K562 (cell line): ENCODE measurements around the gene ACER1. TPM values are rescaled to one million over a fixed set of nuclear protein-coding genes. Genes with fewer than 3 reads are reported as not detected.
A peak's percentile ranks its signal among the peaks of the same experiment; 100 is the strongest.

Source experiments
- CBX5 ChIP-seq: IDR thresholded peaks from 2 replicates; pipeline ENCODE4 v1.6.1; 2014; ENCODE audit warnings: low read depth, borderline replicate concordance
- DDX20 ChIP-seq: fragments of 450-650 bp; IDR thresholded peaks from 2 replicates; pipeline ENCODE4 v1.6.1; 2016; ENCODE audit warnings: missing genetic modification characterization, low read depth, mild to moderate bottlenecking, missing compliant biosample characterization, moderate library complexity
- DNMT1 ChIP-seq: fragments of 450-650 bp; IDR thresholded peaks from 2 replicates; pipeline ENCODE4 v1.6.1; 2016; ENCODE audit warnings: antibody characterized with exemption, mild to moderate bottlenecking
- ELF2 ChIP-seq: fragments of 250-450 bp; sonication (Bioruptor Pico); IDR thresholded peaks from 2 replicates; pipeline ENCODE4 v1.5.0; 2021; ENCODE audit warnings: mild to moderate bottlenecking
- FOXA3 ChIP-seq, 2 experiments: fragments of 450-650 bp in 1 of 2; sonication (generic) in 1 of 2; formaldehyde crosslinking; IDR thresholded peaks in 1 of 2; conservative IDR thresholded peaks in 1 of 2; 2 replicates each; pipeline versions ENCODE4 v1.4.0 to v1.8.0; 2020 to 2022; ENCODE audit warnings: mild to moderate bottlenecking in 2 of 2, missing genetic modification reagents in 1 of 2
- GTF2E2 ChIP-seq: fragments of 200-800 bp; sonication (Bioruptor generic); IDR thresholded peaks from 2 replicates; pipeline ENCODE4 v1.6.1; 2016; ENCODE audit warnings: missing genetic modification characterization, missing compliant biosample characterization
- HCFC1 ChIP-seq: IDR thresholded peaks from 2 replicates; pipeline ENCODE4 v1.6.1; 2012; ENCODE audit warnings: low read depth, low read length, improper control_type of control experiment
- HDAC8 ChIP-seq: fragments of 450-650 bp; IDR thresholded peaks from 2 replicates; pipeline ENCODE4 v1.6.1; 2016; ENCODE audit warnings: mild to moderate bottlenecking, missing genetic modification characterization, moderate library complexity, missing compliant biosample characterization
- JUN ChIP-seq, 2 experiments: sonication (generic) in 1 of 2; formaldehyde crosslinking in 1 of 2; IDR thresholded peaks; 2 replicates each; pipeline versions ENCODE4 v1.6.1 to v1.8.0; 2012 to 2022; ENCODE audit warnings: borderline replicate concordance in 2 of 2, mild to moderate bottlenecking in 2 of 2, improper control_type of control experiment in 1 of 2, low read depth in 1 of 2, low read length in 1 of 2, missing genetic modification reagents in 1 of 2
- KAT8 ChIP-seq: fragments of 450-650 bp; IDR thresholded peaks from 2 replicates; pipeline ENCODE4 v1.6.1; 2016; ENCODE audit warnings: low read depth, mild to moderate bottlenecking
- KLF1 ChIP-seq: fragments of 450-650 bp; IDR thresholded peaks from 2 replicates; pipeline ENCODE4 v1.6.1; 2016; ENCODE audit warnings: missing genetic modification characterization, missing compliant biosample characterization
- MECOM ChIP-seq: fragments of 250-450 bp; sonication (Bioruptor Pico); IDR thresholded peaks from 2 replicates; pipeline ENCODE4 v1.8.0; 2022; ENCODE audit warnings: inconsistent platforms
- NCOA6 ChIP-seq: fragments of 450-650 bp; IDR thresholded peaks from 2 replicates; pipeline ENCODE4 v1.6.1; 2017; ENCODE audit warnings: mild to moderate bottlenecking
- NFRKB ChIP-seq: fragments of 450-650 bp; IDR thresholded peaks from 2 replicates; pipeline ENCODE4 v1.6.1; 2016; ENCODE audit warnings: low read depth
- NR2C1 ChIP-seq, 2 experiments: fragments of 450-650 bp; IDR thresholded peaks; 2 replicates each; pipeline ENCODE4 v1.6.1; 2017; ENCODE audit warnings: mild to moderate bottlenecking in 2 of 2, antibody characterized with exemption in 1 of 2, inconsistent platforms in 1 of 2, missing compliant biosample characterization in 1 of 2, missing genetic modification characterization in 1 of 2
- POLR2AphosphoS5 ChIP-seq: IDR thresholded peaks from 2 replicates; pipeline ENCODE4 v1.6.1; 2011; ENCODE audit warnings: mild to moderate bottlenecking, low read depth, low read length, moderate library complexity; ENCODE audit not compliant: control insufficient read depth, insufficient read depth
- RBM39 ChIP-seq: fragments of 200-400 bp; formaldehyde crosslinking; optimal IDR thresholded peaks from 2 replicates; pipeline ENCODE3; 2018; ENCODE audit warnings: low read depth, low read length
- SNIP1 ChIP-seq: fragments of 450-650 bp; IDR thresholded peaks from 2 replicates; pipeline ENCODE4 v1.7.1; 2017; ENCODE audit warnings: low read depth, mild to moderate bottlenecking
- TAF9B ChIP-seq: fragments of 450-650 bp; IDR thresholded peaks from 2 replicates; pipeline ENCODE4 v1.6.1; 2018; ENCODE audit warnings: mild to moderate bottlenecking; ENCODE audit not compliant: partially characterized antibody
- XRCC3 ChIP-seq: fragments of 450-650 bp; IDR thresholded peaks from 2 replicates; pipeline ENCODE4 v1.6.1; 2017; ENCODE audit warnings: mild to moderate bottlenecking, moderate library complexity
- XRCC5 ChIP-seq: fragments of 200-400 bp; formaldehyde crosslinking; IDR thresholded peaks from 2 replicates; pipeline ENCODE4 v1.6.1; 2017; ENCODE audit warnings: low read depth, mild to moderate bottlenecking, low read length
- ZBTB17 ChIP-seq: fragments of 450-650 bp; formaldehyde crosslinking; IDR thresholded peaks from 2 replicates; pipeline ENCODE4 v1.4.0; 2020; ENCODE audit warnings: mild to moderate bottlenecking
- ZNF24 ChIP-seq: fragments of 450-650 bp; IDR thresholded peaks from 2 replicates; pipeline ENCODE4 v1.6.1; 2016
- ZNF436 ChIP-seq: fragments of 250-450, 450-650 bp; sonication (Bioruptor Pico); formaldehyde crosslinking; IDR thresholded peaks from 2 replicates; pipeline ENCODE4 v1.7.0; 2020; ENCODE audit warnings: mild to moderate bottlenecking
- ZNF57 ChIP-seq: fragments of 450-650 bp; formaldehyde crosslinking; IDR thresholded peaks from 2 replicates; pipeline ENCODE4 v1.4.0; 2020; ENCODE audit warnings: mild to moderate bottlenecking, moderate library complexity
- ZNF583 ChIP-seq: fragments of 250-450 bp; sonication (Bioruptor Pico); IDR thresholded peaks from 2 replicates; pipeline ENCODE4 v1.4.0; 2020
- ZNF584 ChIP-seq: fragments of 200-800 bp; sonication (Bioruptor generic); IDR thresholded peaks from 2 replicates; pipeline ENCODE4 v1.6.1; 2016; ENCODE audit warnings: low read depth, mild to moderate bottlenecking, missing genetic modification characterization, missing compliant biosample characterization
- ZNF75A ChIP-seq: fragments of 450-650 bp; formaldehyde crosslinking; IDR thresholded peaks from 2 replicates; pipeline ENCODE4 v1.4.0; 2020; ENCODE audit warnings: mild to moderate bottlenecking
- polyA plus RNA-seq, 8 experiments: library from polyadenylated mRNA; depleted of rRNA in 4 of 8; stranded (reverse) in 5 of 8; unstranded in 3 of 8; fragments of >200 nt; fragmentation: Nextera tagmentation in 2 of 8; fragmentation: Illumina TruSeq in 1 of 8; extraction: Ambion mirVana in 2 of 8; extraction: Trizol in 1 of 8; gene quantifications; 2 replicates each; pipeline versions ENCODE4 v1.2.1 to v1.2.3, GENCODE V29; 2011 to 2014; ENCODE audit warnings: inconsistent platforms in 1 of 8, missing spikeins in 1 of 8
- total RNA-seq, 7 experiments: library from RNA; depleted of rRNA in 6 of 7; stranded (reverse); fragments of >200 nt in 6 of 7; fragmentation: Illumina TruSeq in 2 of 7; extraction: Trizol in 2 of 7; gene quantifications; 2 replicates each; pipeline versions ENCODE4 v1.2.1 to v1.2.3, GENCODE V29; 2011 to 2021; ENCODE audit warnings: low replicate concordance in 1 of 7
- TF ChIP-seq, protein P1 (sequence below): sonication (generic); formaldehyde crosslinking; IDR thresholded peaks from 2 replicates; pipeline ENCODE4 v1.8.0; 2022; ENCODE audit warnings: mild to moderate bottlenecking, missing genetic modification reagents
- TF ChIP-seq, protein P2 (sequence below): fragments of 450-650 bp; IDR thresholded peaks from 2 replicates; pipeline ENCODE4 v1.7.1; 2018; ENCODE audit warnings: mild to moderate bottlenecking, low read depth; ENCODE audit not compliant: partially characterized antibody

Gene ACER1
- total and polyA plus RNA-seq, 9 of the 15 experiments (the other 6 are each of a cell fraction or from before 2014, with no cell fraction given), result not detected

DNA sequence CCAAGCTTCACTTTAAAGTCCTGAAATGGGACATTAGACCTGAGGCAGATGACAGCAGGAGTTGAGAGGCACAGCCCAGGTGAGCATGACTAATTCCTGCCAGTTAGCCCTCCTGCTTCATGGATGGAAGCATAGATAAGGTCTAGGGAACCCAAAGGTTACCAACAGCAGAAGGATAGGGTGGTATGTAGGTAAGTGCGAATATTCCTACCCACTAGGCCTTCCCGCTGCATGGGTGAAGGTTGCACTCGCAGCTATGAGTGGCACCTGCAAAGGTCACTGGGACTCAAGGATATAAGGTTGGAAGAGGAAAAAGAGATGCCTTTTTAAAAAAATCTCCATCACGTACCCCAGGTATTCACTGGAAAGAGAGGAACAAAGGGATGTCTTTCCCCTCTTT, 41.4 kb downstream of the ACER1 start (continued):
- TF ChIP-seq, protein P1, sequence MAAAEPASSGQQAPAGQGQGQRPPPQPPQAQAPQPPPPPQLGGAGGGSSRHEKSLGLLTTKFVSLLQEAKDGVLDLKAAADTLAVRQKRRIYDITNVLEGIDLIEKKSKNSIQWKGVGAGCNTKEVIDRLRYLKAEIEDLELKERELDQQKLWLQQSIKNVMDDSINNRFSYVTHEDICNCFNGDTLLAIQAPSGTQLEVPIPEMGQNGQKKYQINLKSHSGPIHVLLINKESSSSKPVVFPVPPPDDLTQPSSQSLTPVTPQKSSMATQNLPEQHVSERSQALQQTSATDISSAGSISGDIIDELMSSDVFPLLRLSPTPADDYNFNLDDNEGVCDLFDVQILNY (CRISPR knock-in tag), result no peak
- TF ChIP-seq FOXA3 (CRISPR knock-in tag; conservative IDR thresholded peaks at IDR 0.05 in 1 of 2, IDR thresholded peaks at IDR 0.05 in 1 of 2) (no peak), TAF9B (no peak), RBM39 (peak; percentile 56), ELF2 (CRISPR knock-in tag) (no peak), XRCC3 (peak; percentile 89), DDX20 (tag) (no peak), ZBTB17 (no peak), NCOA6 (no peak), ZNF584 (CRISPR knock-in tag) (no peak), HDAC8 (tag) (no peak), HCFC1 (0 out of 2 replicates have a peak, but pooled peaks have one; percentile 13), ZNF583 (CRISPR knock-in tag) (no peak), ZNF24 (no peak), JUN (IDR thresholded peaks at IDR 0.05; ENCODE audit: borderline replicate concordance, low read depth, low read length) (peak; percentile 68), JUN (CRISPR knock-in tag; IDR thresholded peaks at IDR 0.05; ENCODE audit: borderline replicate concordance) (no peak), NR2C1 (IDR thresholded peaks at IDR 0.05) (peak; percentile 33; the same call in 1 of the 2 replicates), NR2C1 (tag; IDR thresholded peaks at IDR 0.05) (no peak), XRCC5 (peak; percentile 92), NFRKB (no peak), ZNF57 (CRISPR knock-in tag) (no peak), CBX5 (peak; percentile 100), MECOM (CRISPR knock-in tag) (no peak), DNMT1 (no peak), SNIP1 (no peak), GTF2E2 (tag) (no peak), ZNF75A (CRISPR knock-in tag) (no peak), KLF1 (tag) (no peak), POLR2AphosphoS5 (no peak), ZNF436 (CRISPR knock-in tag) (no peak), KAT8 (no peak)
- TF ChIP-seq, protein P2, sequence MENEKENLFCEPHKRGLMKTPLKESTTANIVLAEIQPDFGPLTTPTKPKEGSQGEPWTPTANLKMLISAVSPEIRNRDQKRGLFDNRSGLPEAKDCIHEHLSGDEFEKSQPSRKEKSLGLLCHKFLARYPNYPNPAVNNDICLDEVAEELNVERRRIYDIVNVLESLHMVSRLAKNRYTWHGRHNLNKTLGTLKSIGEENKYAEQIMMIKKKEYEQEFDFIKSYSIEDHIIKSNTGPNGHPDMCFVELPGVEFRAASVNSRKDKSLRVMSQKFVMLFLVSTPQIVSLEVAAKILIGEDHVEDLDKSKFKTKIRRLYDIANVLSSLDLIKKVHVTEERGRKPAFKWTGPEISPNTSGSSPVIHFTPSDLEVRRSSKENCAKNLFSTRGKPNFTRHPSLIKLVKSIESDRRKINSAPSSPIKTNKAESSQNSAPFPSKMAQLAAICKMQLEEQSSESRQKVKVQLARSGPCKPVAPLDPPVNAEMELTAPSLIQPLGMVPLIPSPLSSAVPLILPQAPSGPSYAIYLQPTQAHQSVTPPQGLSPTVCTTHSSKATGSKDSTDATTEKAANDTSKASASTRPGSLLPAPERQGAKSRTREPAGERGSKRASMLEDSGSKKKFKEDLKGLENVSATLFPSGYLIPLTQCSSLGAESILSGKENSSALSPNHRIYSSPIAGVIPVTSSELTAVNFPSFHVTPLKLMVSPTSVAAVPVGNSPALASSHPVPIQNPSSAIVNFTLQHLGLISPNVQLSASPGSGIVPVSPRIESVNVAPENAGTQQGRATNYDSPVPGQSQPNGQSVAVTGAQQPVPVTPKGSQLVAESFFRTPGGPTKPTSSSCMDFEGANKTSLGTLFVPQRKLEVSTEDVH, result no peak
